CD4-positive, alpha-beta T cell (primary cell): ENCODE data around the gene MBTPS2. TPM values are rescaled to one million over a fixed set of nuclear protein-coding genes. Genes with fewer than 3 reads are reported as not detected.

Experiments
- ATAC-seq: fragments of 200-7000 bp; cut with Tn5 transposase; one replicate; pipeline ENCODE4 v1.10.0; 2022; ENCODE audit warnings: mild to moderate bottlenecking; ENCODE audit not compliant: poor library complexity
- CTCF ChIA-PET: fragments of 350-600 bp; sonication (Branson Sonifier 250); formaldehyde crosslinking; loops from one replicate; lab custom pipeline; 2021; ENCODE audit warnings: antibody characterized with exemption, inconsistent platforms; lab: Charles Lee
- POLR2A ChIA-PET: fragments of 350-600 bp; sonication (Branson Sonifier 250); formaldehyde crosslinking; loops from one replicate; lab custom pipeline; 2021; ENCODE audit warnings: antibody characterized with exemption, inconsistent platforms; lab: Charles Lee
- DNase-seq, 14 experiments: peaks; one replicate each; pipeline ENCODE4 v3.0.0-alpha.2; 2013 to 2020; ENCODE audit warnings: mixed read lengths in 2 of 14
- H3K27ac ChIP-seq, 2 donors: one replicate each; pipeline versions ENCODE4 v1.5.1 to v1.7.0; 2013; ENCODE audit warnings: low read length in 2 of 2, low read depth in 1 of 2, mild to moderate bottlenecking in 1 of 2
- H3K27me3 ChIP-seq, 2 experiments: 1 replicate in 1 of 2; 2 replicates in 1 of 2; pipeline versions ENCODE4 v1.6.1 to v1.7.0; 2013; ENCODE audit warnings: low read length in 2 of 2, control low read depth in 1 of 2, mild to moderate bottlenecking in 1 of 2, moderate library complexity in 1 of 2; ENCODE audit not compliant: insufficient read depth in 2 of 2, control insufficient read depth in 1 of 2
- H3K36me3 ChIP-seq: one replicate; pipeline ENCODE4 v1.6.1; 2013; ENCODE audit warnings: low read length, control low read depth; ENCODE audit not compliant: insufficient read depth
- H3K4me1 ChIP-seq: one replicate; pipeline ENCODE4 v1.6.1; 2013; ENCODE audit warnings: low read length, control low read depth; ENCODE audit not compliant: insufficient read depth
- H3K4me3 ChIP-seq: one replicate; pipeline ENCODE4 v1.5.1; 2013; ENCODE audit warnings: mild to moderate bottlenecking, low read length, moderate library complexity
- H3K9me3 ChIP-seq, 2 experiments: 1 replicate in 1 of 2; 2 replicates in 1 of 2; pipeline versions ENCODE4 v1.6.1 to v1.7.0; 2013; ENCODE audit warnings: low read length in 2 of 2, mild to moderate bottlenecking in 2 of 2, control low read depth in 1 of 2, moderate library complexity in 1 of 2; ENCODE audit not compliant: control insufficient read depth in 1 of 2, insufficient read depth in 1 of 2
- H3K27ac Mint-ChIP-seq: one replicate; pipeline ENCODE4 v1.8.0; 2020; ENCODE audit warnings: mixed read lengths
- H3K27me3 Mint-ChIP-seq: one replicate; pipeline ENCODE4 v1.8.0; 2021; ENCODE audit warnings: mixed read lengths
- H3K36me3 Mint-ChIP-seq: one replicate; pipeline ENCODE4 v1.8.0; 2021; ENCODE audit warnings: low read depth, mixed read lengths
- H3K4me1 Mint-ChIP-seq: one replicate; pipeline ENCODE4 v1.8.0; 2021; ENCODE audit warnings: low read depth, mixed read lengths
- H3K4me3 Mint-ChIP-seq: one replicate; pipeline ENCODE4 v1.8.0; 2020; ENCODE audit warnings: mild to moderate bottlenecking, mixed read lengths
- H3K9me3 Mint-ChIP-seq: one replicate; pipeline ENCODE4 v1.8.0; 2020; ENCODE audit warnings: mixed read lengths
- CTCF ChIP-seq: fragments of 200-600 bp; IDR thresholded peaks from one replicate; pipeline ENCODE4 v1.8.0; 2022; ENCODE audit warnings: antibody characterized with exemption, mild to moderate bottlenecking
- intact Hi-C, 2 experiments: fragments of 100-400 bp; cut with DNase I in 1 of 2; cut with micrococcal nuclease in 1 of 2; formaldehyde crosslinking; loops; one replicate each; pipeline versions ENCODE4 v1.15.1 to v1.9.0; 2023 to 2025; cut with DNase I, micrococcal nuclease
- total RNA-seq, 174 experiments: library from RNA in 2 of 174; stranded (reverse) in 2 of 174; gene quantifications; one replicate each; pipeline ENCODE4 v1.2.3 and lab custom pipeline; 2021 to 2026

Gene MBTPS2
- total RNA-seq, 2 experiments from 2014 or later, result 3.1 to 3.4 TPM

- H3K27ac Mint-ChIP-seq, result no peak overlapping the region
- Histone ChIP-seq H3K27me3 (no peaks in the 10 kb centered on the region), H3K4me3 (no peak overlapping the region), H3K36me3 (no peaks in the 10 kb centered on the region), H3K27ac (no peak overlapping the region), H3K4me1 (no peaks in the 10 kb centered on the region), H3K9me3 (no peaks in the 10 kb centered on the region)
- ChIA-PET POLR2A (no interaction called here), CTCF (no interaction called here)
- H3K9me3 Mint-ChIP-seq, result no peaks in the 10 kb centered on the region
- no peaks in the 10 kb centered on the region for H3K4me1 Mint-ChIP-seq
- DNase-seq (no peak), ATAC-seq (no peak)
- no peak for TF ChIP-seq CTCF
- intact Hi-C loops, result no loop called here
- H3K27me3 Mint-ChIP-seq, result no peaks in the 10 kb centered on the region
- H3K4me3 Mint-ChIP-seq, result no peak overlapping the region
- H3K36me3 Mint-ChIP-seq, result no peaks in the 10 kb centered on the region
These were observed 72.1 kb downstream of the MBTPS2 start for GRCh38 chrX:21911481-21911880.

GRCh38 chrX:21912220-21912619 is 72.8 kb downstream of the MBTPS2 start:
- CTCF ChIA-PET, result no interaction called here
- Mint-ChIP-seq H3K4me1 (no peaks in the 10 kb centered on the region), H3K4me3 (no peak overlapping the region), H3K27ac (no peak overlapping the region), H3K27me3 (no peaks in the 10 kb centered on the region), H3K36me3 (no peaks in the 10 kb centered on the region), H3K9me3 (no peaks in the 10 kb centered on the region)
- Histone ChIP-seq H3K9me3 (no peaks in the 10 kb centered on the region), H3K36me3 (no peaks in the 10 kb centered on the region), H3K4me3 (no peak overlapping the region), H3K27ac (no peak overlapping the region), H3K4me1 (no peaks in the 10 kb centered on the region), H3K27me3 (no peaks in the 10 kb centered on the region)
- POLR2A ChIA-PET, result no interaction called here
- intact Hi-C loops, result no loop called here
- ATAC-seq (no peak), DNase-seq (no peak)
- TF ChIP-seq CTCF, result no peak

- no peak for DNase-seq
- H3K4me1 ChIP-seq, result no peaks in the 10 kb centered on the region
- ATAC-seq, result no peak
- H3K27ac ChIP-seq, result no peak overlapping the region
- H3K4me3 ChIP-seq, result no peak overlapping the region
- no peak for TF ChIP-seq CTCF
- no peaks in the 10 kb centered on the region for H3K4me1 Mint-ChIP-seq
- H3K4me3 Mint-ChIP-seq, result no peak overlapping the region
- ChIA-PET CTCF (no interaction called here), POLR2A (no interaction called here)
- no peaks in the 10 kb centered on the region for H3K27me3 ChIP-seq
- H3K9me3 Mint-ChIP-seq, result no peaks in the 10 kb centered on the region
- H3K36me3 ChIP-seq, result no peaks in the 10 kb centered on the region
- H3K9me3 ChIP-seq, result no peaks in the 10 kb centered on the region
- H3K36me3 Mint-ChIP-seq, result no peaks in the 10 kb centered on the region
- intact Hi-C loops, result no loop called here
- H3K27me3 Mint-ChIP-seq, result no peaks in the 10 kb centered on the region
- no peak overlapping the region for H3K27ac Mint-ChIP-seq
These were observed 73.6 kb downstream of the MBTPS2 start for GRCh38 chrX:21912989-21913388.
